ENCODE data around the gene MRC1. TPM values are rescaled to one million over a fixed set of nuclear protein-coding genes. Genes with fewer than 3 reads are reported as not detected.

Gene MRC1
- total RNA-seq, 1 donor from 2014 or later = not detected

GRCh38 chr10:17913604-17914003, 104.5 kb downstream of the MRC1 start:
- TF ChIP-seq, protein P1, sequence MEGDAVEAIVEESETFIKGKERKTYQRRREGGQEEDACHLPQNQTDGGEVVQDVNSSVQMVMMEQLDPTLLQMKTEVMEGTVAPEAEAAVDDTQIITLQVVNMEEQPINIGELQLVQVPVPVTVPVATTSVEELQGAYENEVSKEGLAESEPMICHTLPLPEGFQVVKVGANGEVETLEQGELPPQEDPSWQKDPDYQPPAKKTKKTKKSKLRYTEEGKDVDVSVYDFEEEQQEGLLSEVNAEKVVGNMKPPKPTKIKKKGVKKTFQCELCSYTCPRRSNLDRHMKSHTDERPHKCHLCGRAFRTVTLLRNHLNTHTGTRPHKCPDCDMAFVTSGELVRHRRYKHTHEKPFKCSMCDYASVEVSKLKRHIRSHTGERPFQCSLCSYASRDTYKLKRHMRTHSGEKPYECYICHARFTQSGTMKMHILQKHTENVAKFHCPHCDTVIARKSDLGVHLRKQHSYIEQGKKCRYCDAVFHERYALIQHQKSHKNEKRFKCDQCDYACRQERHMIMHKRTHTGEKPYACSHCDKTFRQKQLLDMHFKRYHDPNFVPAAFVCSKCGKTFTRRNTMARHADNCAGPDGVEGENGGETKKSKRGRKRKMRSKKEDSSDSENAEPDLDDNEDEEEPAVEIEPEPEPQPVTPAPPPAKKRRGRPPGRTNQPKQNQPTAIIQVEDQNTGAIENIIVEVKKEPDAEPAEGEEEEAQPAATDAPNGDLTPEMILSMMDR (IDR thresholded peaks at IDR 0.05; ENCODE audit: unreplicated experiment) = no peak
- Mint-ChIP-seq H3K27ac (no peak overlapping the region), H3K4me1 (ENCODE audit: low read depth) (no peaks in the 10 kb centered on the region), H3K36me3 (ENCODE audit: insufficient read depth) (peaks cover 1% of the 10 kb centered on the region), H3K27me3 (peaks cover 2% of the 10 kb centered on the region), H3K9me3 (ENCODE audit: low read depth) (peaks cover 6% of the 10 kb centered on the region), H3K4me3 (ENCODE audit: low read depth) (no peak overlapping the region)
- no peak for DNase-seq (ENCODE audit: low spot score, unreplicated experiment)

DNA sequence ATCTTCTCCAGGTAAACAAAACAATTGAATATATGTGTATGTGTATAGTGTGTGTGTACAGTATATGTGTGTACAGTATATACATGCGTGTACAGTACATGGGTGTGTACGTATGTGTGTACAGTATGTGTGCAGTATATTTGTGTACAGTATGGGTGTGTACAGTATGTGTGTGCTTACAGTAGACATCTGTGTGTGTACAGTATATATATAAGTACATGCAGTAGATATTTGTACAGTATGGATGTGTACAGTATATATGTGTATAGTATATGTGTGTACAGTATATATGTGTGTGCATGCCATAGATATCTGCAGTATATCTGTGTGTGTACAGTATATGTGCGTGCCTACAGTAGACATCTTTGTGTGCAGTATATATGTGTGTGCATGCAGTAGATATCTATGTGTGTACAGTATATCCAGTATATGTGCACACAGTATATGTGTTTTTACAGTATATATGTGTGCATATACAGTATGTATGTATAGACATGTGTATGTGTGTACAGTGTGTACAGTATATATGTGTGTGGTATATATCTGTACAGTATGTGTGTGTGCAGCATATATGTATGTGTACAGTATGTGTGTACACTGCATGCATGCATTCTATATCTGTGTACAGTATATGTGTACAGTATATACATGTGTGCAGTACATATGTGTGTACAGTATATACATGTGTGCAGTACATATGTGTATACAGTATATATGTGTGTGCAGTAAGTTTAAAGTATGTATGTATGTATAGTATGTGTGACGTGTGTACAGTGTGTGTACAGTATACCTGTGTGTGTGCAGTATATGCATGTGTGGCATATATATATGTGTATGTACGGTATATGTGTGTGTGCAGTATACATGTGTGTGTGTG, 105.3 kb downstream of the MRC1 start:
- H3K27me3 Mint-ChIP-seq = peaks cover 2% of the 10 kb centered on the region

DNA sequence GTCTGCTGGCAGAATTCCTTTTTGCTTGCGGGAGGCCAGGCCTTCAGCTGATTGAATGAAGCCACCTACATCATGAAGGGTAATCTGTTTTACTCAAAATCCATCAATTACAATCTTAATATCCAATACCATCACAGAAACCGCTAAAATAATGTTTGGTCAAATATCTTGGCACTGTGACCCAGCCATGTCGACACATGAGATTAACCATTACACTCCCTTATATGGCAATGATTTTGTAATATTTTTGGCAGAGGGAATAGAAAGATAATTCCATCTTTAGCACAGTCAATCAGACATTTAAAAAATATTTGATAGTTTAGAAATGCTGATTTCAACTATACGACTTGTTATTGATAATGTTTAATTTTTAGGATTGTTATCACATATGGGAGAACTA, 106.0 kb downstream of the MRC1 start:
- no peak for DNase-seq (ENCODE audit: low spot score, unreplicated experiment)
- TF ChIP-seq, protein P1 (IDR thresholded peaks at IDR 0.05; ENCODE audit: unreplicated experiment) = no peak
- H3K36me3 Mint-ChIP-seq (ENCODE audit: insufficient read depth) = peaks cover 1% of the 10 kb centered on the region
- no peaks in the 10 kb centered on the region for H3K4me1 Mint-ChIP-seq (ENCODE audit: low read depth)
- H3K9me3 Mint-ChIP-seq (ENCODE audit: low read depth) = peaks cover 9% of the 10 kb centered on the region
- peaks cover 2% of the 10 kb centered on the region for H3K27me3 Mint-ChIP-seq
- H3K4me3 Mint-ChIP-seq (ENCODE audit: low read depth) = no peak overlapping the region
- no peak overlapping the region for H3K27ac Mint-ChIP-seq

More for the DNA sequence above, 105.3 kb downstream of the MRC1 start:
- Mint-ChIP-seq H3K9me3 (ENCODE audit: low read depth) (peaks cover 6% of the 10 kb centered on the region), H3K36me3 (ENCODE audit: insufficient read depth) (peaks cover 1% of the 10 kb centered on the region), H3K27ac (no peak overlapping the region), H3K4me3 (ENCODE audit: low read depth) (no peak overlapping the region), H3K4me1 (ENCODE audit: low read depth) (no peaks in the 10 kb centered on the region)
- TF ChIP-seq, protein P1 (IDR thresholded peaks at IDR 0.05; ENCODE audit: unreplicated experiment) = no peak
- DNase-seq (ENCODE audit: low spot score, unreplicated experiment) = no peak

DNA sequence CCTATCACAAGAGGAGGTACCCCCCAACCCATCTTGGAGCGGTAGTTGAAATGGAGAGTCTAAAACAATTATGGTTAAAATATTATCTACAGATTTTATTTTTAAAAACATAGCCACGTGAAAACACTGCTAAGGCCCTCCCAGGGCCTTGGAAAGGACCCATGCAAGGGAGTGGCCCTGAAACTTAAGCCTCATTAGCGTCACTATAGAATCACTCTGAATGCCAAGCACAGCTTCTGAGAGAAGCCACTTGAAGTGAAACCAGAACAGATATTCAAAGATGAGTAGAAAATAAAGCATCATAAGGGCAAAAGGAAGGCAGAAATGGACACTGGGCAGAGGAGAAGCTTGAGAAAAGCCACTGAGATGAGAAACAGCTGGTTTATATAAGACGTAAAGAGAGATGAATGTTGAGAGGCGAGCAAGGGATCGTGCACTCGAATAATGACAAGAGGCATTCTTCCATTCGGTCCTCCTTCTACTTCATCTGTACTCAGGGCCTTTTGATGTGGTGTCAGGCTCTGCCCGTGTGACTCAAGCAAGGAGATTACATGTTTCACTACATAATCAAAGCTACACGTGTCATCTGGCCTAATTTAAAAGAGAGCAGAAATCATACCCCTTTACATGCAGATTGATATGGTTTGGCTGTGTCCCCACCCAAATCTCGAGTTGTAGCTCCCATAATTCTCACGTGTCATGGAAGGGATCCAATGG, 109.2 kb downstream of the MRC1 start:
- DNase-seq (ENCODE audit: low spot score, unreplicated experiment) = no peak
- no peaks in the 10 kb centered on the region for H3K4me1 Mint-ChIP-seq (ENCODE audit: low read depth)
- peaks cover 3% of the 10 kb centered on the region for H3K9me3 Mint-ChIP-seq (ENCODE audit: low read depth)
- TF ChIP-seq, protein P1 (IDR thresholded peaks at IDR 0.05; ENCODE audit: unreplicated experiment) = no peak
- no peaks in the 10 kb centered on the region for H3K36me3 Mint-ChIP-seq (ENCODE audit: insufficient read depth)
- H3K4me3 Mint-ChIP-seq (ENCODE audit: low read depth) = no peak overlapping the region
- no peaks in the 10 kb centered on the region for H3K27me3 Mint-ChIP-seq
- no peak overlapping the region for H3K27ac Mint-ChIP-seq

- no peak for DNase-seq (ENCODE audit: low spot score, unreplicated experiment)
- Mint-ChIP-seq H3K27me3 (no peaks in the 10 kb centered on the region), H3K4me1 (ENCODE audit: low read depth) (no peaks in the 10 kb centered on the region), H3K36me3 (ENCODE audit: insufficient read depth) (no peaks in the 10 kb centered on the region), H3K4me3 (ENCODE audit: low read depth) (no peak overlapping the region), H3K9me3 (ENCODE audit: low read depth) (peaks cover 3% of the 10 kb centered on the region), H3K27ac (no peak overlapping the region)
- TF ChIP-seq, protein P1 (IDR thresholded peaks at IDR 0.05; ENCODE audit: unreplicated experiment) = no peak
Observed at GRCh38 chr10:17921378-17921777, 112.2 kb downstream of the MRC1 start.
